HEK293 (cell line): ENCODE results near the gene PIGL.

Experiments used
- CTCF ChIA-PET: fragments of 350-600 bp; formaldehyde crosslinking; extraction: SDS; loops from one replicate; lab custom pipeline; 2021; ENCODE audit warnings: antibody characterized with exemption; lab: Yijun Ruan, JAX
- POLR2A ChIA-PET: fragments of 300-600 bp; formaldehyde crosslinking; extraction: SDS; loops from one replicate; lab custom pipeline; 2020; ENCODE audit warnings: antibody characterized with exemption, inconsistent platforms; lab: Yijun Ruan, JAX
- H3K27ac ChIP-seq: fragments of 200-500 bp; sonication (Bioruptor generic); 2 replicates; pipeline ENCODE4 v1.5.1; 2014; ENCODE audit warnings: low read depth, low read length, control low read depth, inconsistent platforms; ENCODE audit errors: extremely low read depth
- H3K36me3 ChIP-seq, 2 experiments: fragments of 200-500 bp in 1 of 2; sonication (Bioruptor generic) in 1 of 2; 1 replicate in 1 of 2; 2 replicates in 1 of 2; pipeline ENCODE4 v1.5.1; 2014 to 2017; ENCODE audit warnings: inconsistent platforms in 2 of 2, low read length in 2 of 2; ENCODE audit not compliant: control insufficient read depth in 2 of 2, insufficient read depth in 1 of 2
- H3K4me1 ChIP-seq: fragments of 200-500 bp; sonication (Bioruptor generic); 2 replicates; pipeline ENCODE4 v1.5.1; 2014; ENCODE audit warnings: mild to moderate bottlenecking, low read length, inconsistent platforms; ENCODE audit not compliant: control insufficient read depth, insufficient read depth
- H3K4me3 ChIP-seq: 2 replicates; pipeline ENCODE4 v1.5.1; 2011; ENCODE audit warnings: low read depth, mild to moderate bottlenecking, control low read depth, low read length, moderate library complexity
- H3K9me3 ChIP-seq: fragments of 200-500 bp; sonication (Bioruptor generic); 2 replicates; pipeline ENCODE4 v1.5.1; 2014; ENCODE audit warnings: low read depth, low read length, inconsistent platforms; ENCODE audit not compliant: control insufficient read depth, insufficient read depth
- GLIS1 ChIP-seq: fragments of 450-650 bp; formaldehyde crosslinking; IDR thresholded peaks from 2 replicates; pipeline ENCODE4 v1.5.1; 2016; ENCODE audit warnings: missing biosample characterization, missing genetic modification characterization
- HOXA7 ChIP-seq: sonication (generic); formaldehyde crosslinking; IDR thresholded peaks from 2 replicates; pipeline ENCODE4 v1.8.1; 2022; ENCODE audit warnings: missing genetic modification reagents, borderline replicate concordance
- SALL2 ChIP-seq: fragments of 450-650 bp; formaldehyde crosslinking; IDR thresholded peaks from 2 replicates; pipeline ENCODE4 v1.5.0; 2017; ENCODE audit warnings: missing biosample characterization, mild to moderate bottlenecking, missing genetic modification characterization, borderline replicate concordance
- SP3 ChIP-seq: fragments of 450-650 bp; formaldehyde crosslinking; IDR thresholded peaks from 2 replicates; pipeline ENCODE4 v1.5.1; 2016; ENCODE audit warnings: missing biosample characterization, missing genetic modification characterization
- ZBTB7A ChIP-seq: fragments of 450-650 bp; formaldehyde crosslinking; IDR thresholded peaks from 2 replicates; pipeline ENCODE4 v1.5.1; 2016; ENCODE audit warnings: low read depth, missing biosample characterization, missing genetic modification characterization
- ZNF148 ChIP-seq: fragments of 450-650 bp; formaldehyde crosslinking; IDR thresholded peaks from 2 replicates; pipeline ENCODE4 v1.5.0; 2017; ENCODE audit warnings: missing biosample characterization, missing genetic modification characterization, borderline replicate concordance
- ZNF211 ChIP-seq: fragments of 450-650 bp; formaldehyde crosslinking; IDR thresholded peaks from 2 replicates; pipeline ENCODE4 v1.5.1; 2016; ENCODE audit warnings: low read depth, missing biosample characterization, missing genetic modification characterization
- ZNF311 ChIP-seq: fragments of 450-650 bp; formaldehyde crosslinking; IDR thresholded peaks from 2 replicates; pipeline ENCODE4 v1.5.1; 2017; ENCODE audit warnings: missing biosample characterization, missing genetic modification characterization, borderline replicate concordance
- ZNF354C ChIP-seq: fragments of 450-650 bp; formaldehyde crosslinking; IDR thresholded peaks from 2 replicates; pipeline ENCODE4 v1.5.1; 2016; ENCODE audit warnings: missing biosample characterization, missing genetic modification characterization, low read depth, borderline replicate concordance
- ZNF426 ChIP-seq: fragments of 450-650 bp; formaldehyde crosslinking; IDR thresholded peaks from 2 replicates; pipeline ENCODE4 v1.5.1; 2017; ENCODE audit warnings: missing biosample characterization, missing genetic modification characterization, mild to moderate bottlenecking, inconsistent platforms, moderate library complexity
- TF ChIP-seq, protein P1 (sequence below): fragments of 450-650 bp; formaldehyde crosslinking; IDR thresholded peaks from 2 replicates; pipeline ENCODE4 v1.5.1; 2016; ENCODE audit warnings: missing biosample characterization, missing genetic modification characterization
- TF ChIP-seq, protein P2 (sequence below): fragments of 450-650 bp; formaldehyde crosslinking; IDR thresholded peaks from 2 replicates; pipeline ENCODE4 v1.5.1; 2016; ENCODE audit warnings: missing biosample characterization, missing genetic modification characterization

Gene PIGL

GRCh38 chr17:16298140-16298662 is 81.2 kb downstream of the PIGL start:
- H3K4me3 ChIP-seq, result no peak overlapping the region
- POLR2A ChIA-PET, result interaction anchor here (1.4 kb wide), 1 partner anchor 83 kb away, joined by 3 read pairs; the partner anchor contains the start of gene UBB

DNA sequence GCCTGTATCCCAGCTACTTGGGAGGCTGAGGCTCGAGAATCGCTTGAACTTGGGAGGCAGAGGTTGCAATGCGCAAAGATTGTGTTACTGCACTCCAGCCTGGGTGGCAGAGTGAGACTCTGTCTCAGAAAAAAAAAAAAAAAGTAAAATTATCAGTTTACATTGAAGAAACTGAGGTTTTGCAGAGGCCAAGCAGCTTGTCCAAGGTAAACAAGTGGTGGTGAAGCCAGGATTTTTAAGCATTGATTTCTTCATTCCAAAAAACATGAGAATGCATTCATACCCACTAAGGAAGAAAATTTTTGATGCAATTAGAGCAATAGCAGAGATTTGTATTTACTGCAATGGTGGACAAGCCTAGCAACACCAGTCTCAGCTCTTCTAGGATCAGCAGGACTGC is 83.5 kb downstream of the PIGL start:
- no peak for TF ChIP-seq ZBTB7A (tag by site-specific recombination)
- TF ChIP-seq ZNF426 (tag by site-specific recombination), result no peak
- TF ChIP-seq, protein P1, sequence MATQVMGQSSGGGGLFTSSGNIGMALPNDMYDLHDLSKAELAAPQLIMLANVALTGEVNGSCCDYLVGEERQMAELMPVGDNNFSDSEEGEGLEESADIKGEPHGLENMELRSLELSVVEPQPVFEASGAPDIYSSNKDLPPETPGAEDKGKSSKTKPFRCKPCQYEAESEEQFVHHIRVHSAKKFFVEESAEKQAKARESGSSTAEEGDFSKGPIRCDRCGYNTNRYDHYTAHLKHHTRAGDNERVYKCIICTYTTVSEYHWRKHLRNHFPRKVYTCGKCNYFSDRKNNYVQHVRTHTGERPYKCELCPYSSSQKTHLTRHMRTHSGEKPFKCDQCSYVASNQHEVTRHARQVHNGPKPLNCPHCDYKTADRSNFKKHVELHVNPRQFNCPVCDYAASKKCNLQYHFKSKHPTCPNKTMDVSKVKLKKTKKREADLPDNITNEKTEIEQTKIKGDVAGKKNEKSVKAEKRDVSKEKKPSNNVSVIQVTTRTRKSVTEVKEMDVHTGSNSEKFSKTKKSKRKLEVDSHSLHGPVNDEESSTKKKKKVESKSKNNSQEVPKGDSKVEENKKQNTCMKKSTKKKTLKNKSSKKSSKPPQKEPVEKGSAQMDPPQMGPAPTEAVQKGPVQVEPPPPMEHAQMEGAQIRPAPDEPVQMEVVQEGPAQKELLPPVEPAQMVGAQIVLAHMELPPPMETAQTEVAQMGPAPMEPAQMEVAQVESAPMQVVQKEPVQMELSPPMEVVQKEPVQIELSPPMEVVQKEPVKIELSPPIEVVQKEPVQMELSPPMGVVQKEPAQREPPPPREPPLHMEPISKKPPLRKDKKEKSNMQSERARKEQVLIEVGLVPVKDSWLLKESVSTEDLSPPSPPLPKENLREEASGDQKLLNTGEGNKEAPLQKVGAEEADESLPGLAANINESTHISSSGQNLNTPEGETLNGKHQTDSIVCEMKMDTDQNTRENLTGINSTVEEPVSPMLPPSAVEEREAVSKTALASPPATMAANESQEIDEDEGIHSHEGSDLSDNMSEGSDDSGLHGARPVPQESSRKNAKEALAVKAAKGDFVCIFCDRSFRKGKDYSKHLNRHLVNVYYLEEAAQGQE (tag by site-specific recombination), result no peak
- TF ChIP-seq, protein P2, sequence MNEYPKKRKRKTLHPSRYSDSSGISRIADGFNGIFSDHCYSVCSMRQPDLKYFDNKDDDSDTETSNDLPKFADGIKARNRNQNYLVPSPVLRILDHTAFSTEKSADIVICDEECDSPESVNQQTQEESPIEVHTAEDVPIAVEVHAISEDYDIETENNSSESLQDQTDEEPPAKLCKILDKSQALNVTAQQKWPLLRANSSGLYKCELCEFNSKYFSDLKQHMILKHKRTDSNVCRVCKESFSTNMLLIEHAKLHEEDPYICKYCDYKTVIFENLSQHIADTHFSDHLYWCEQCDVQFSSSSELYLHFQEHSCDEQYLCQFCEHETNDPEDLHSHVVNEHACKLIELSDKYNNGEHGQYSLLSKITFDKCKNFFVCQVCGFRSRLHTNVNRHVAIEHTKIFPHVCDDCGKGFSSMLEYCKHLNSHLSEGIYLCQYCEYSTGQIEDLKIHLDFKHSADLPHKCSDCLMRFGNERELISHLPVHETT (tag by site-specific recombination), result no peak
- TF ChIP-seq HOXA7 (CRISPR knock-in tag), result no peak
- TF ChIP-seq, all 188 proteins: peak for 0
- Histone ChIP-seq H3K4me3 (no peak overlapping the region), H3K27ac (no peak overlapping the region), H3K4me1 (no peaks in the 10 kb centered on the region; the same call in 1 of the 2 replicates), H3K9me3 (no peaks in the 10 kb centered on the region), H3K36me3 (peaks cover 5 to 12% of the 10 kb centered on the region in 2 experiments; a peak in 2 of 3 replicates)
- ChIA-PET POLR2A (no interaction called here), CTCF (interaction anchor here (0.5 kb wide), 1 partner anchor 225 kb away, joined by 4 read pairs; no protein-coding TSS in a partner anchor)

More at GRCh38 chr17:16298140-16298662, 81.2 kb downstream of the PIGL start:
- no peak overlapping the region for H3K27ac ChIP-seq
- TF ChIP-seq ZNF311, result no peak
- no peak for TF ChIP-seq ZNF211
- no peak for TF ChIP-seq SP3 (tag by site-specific recombination)
- TF ChIP-seq ZNF148 (tag by site-specific recombination), result no peak
- TF ChIP-seq ZNF354C (tag by site-specific recombination), result no peak
- no peak for TF ChIP-seq SALL2
- TF ChIP-seq GLIS1 (tag by site-specific recombination), result no peak
- TF ChIP-seq, all 188 proteins: peak for 0
- Histone ChIP-seq H3K9me3 (no peaks in the 10 kb centered on the region), H3K4me1 (no peaks in the 10 kb centered on the region; the same call in 1 of the 2 replicates), H3K36me3 (peaks cover 5 to 9% of the 10 kb centered on the region in 2 experiments; a peak in 2 of 3 replicates)
- CTCF ChIA-PET, result interaction anchor here (1.4 kb wide), 1 partner anchor 12 kb away, joined by 5 read pairs; no protein-coding TSS in a partner anchor
